Measurements from ENCODE around the gene BSND. TPM values are rescaled to one million over a fixed set of nuclear protein-coding genes. Genes with fewer than 3 reads are reported as not detected.

The BSND gene
- total RNA-seq, 1 donor from 2014 or later: not detected

DNA sequence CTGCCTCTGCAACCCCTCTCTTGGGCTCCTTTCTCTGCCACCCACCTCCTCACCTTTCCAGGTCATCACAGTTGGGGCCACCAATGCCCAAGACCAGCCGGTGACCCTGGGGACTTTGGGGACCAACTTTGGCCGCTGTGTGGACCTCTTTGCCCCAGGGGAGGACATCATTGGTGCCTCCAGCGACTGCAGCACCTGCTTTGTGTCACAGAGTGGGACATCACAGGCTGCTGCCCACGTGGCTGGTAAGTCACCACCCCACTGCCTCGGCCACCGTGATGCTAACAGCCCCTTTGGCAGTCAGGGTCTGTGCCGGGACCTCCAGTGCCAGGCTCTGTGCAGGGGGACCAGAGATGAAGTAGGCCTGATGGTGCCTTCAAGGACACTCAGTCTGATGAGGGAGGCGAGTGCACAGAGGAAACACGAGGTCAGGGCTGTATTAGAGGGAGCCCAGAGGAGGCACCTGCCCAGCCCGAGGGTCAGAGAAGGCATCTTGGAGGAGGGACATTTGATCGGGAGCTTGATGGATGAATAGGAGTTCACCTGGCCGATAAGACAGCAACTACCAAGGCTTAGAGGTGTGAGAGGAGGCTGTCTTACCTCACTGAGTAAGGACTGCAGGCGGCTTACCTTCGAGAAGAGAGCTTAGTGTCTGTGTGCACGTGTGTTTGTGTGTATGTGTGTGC is 58.7 kb downstream of the BSND start:
- DNase-seq (ENCODE audit: low spot score): peak; percentile 50
- Mint-ChIP-seq H3K4me1 (ENCODE audit: low read depth) (peaks cover 2% of the 10 kb centered on the region), H3K27me3 (ENCODE audit: low read depth) (no peaks in the 10 kb centered on the region), H3K4me3 (ENCODE audit: unreplicated experiment) (no peak overlapping the region), H3K9me3 (ENCODE audit: low read depth) (no peaks in the 10 kb centered on the region), H3K27ac (ENCODE audit: unreplicated experiment) (no peak overlapping the region), H3K36me3 (ENCODE audit: low read depth) (no peaks in the 10 kb centered on the region)
- TF ChIP-seq, protein P1, sequence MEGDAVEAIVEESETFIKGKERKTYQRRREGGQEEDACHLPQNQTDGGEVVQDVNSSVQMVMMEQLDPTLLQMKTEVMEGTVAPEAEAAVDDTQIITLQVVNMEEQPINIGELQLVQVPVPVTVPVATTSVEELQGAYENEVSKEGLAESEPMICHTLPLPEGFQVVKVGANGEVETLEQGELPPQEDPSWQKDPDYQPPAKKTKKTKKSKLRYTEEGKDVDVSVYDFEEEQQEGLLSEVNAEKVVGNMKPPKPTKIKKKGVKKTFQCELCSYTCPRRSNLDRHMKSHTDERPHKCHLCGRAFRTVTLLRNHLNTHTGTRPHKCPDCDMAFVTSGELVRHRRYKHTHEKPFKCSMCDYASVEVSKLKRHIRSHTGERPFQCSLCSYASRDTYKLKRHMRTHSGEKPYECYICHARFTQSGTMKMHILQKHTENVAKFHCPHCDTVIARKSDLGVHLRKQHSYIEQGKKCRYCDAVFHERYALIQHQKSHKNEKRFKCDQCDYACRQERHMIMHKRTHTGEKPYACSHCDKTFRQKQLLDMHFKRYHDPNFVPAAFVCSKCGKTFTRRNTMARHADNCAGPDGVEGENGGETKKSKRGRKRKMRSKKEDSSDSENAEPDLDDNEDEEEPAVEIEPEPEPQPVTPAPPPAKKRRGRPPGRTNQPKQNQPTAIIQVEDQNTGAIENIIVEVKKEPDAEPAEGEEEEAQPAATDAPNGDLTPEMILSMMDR (IDR thresholded peaks at IDR 0.05): no peak

DNA sequence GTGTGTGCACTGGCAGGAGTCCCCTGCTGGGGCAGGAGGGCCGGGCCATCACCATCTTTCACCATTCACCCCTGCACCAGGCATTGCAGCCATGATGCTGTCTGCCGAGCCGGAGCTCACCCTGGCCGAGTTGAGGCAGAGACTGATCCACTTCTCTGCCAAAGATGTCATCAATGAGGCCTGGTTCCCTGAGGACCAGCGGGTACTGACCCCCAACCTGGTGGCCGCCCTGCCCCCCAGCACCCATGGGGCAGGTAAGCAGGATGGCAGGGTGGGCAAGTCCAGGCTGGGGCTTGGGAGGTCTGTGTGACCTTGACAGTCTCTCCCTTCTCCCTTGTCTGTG is 59.2 kb downstream of the BSND start:
- Mint-ChIP-seq H3K27ac (ENCODE audit: unreplicated experiment) (no peak overlapping the region), H3K27me3 (ENCODE audit: low read depth) (no peaks in the 10 kb centered on the region), H3K4me1 (ENCODE audit: low read depth) (peaks cover 2% of the 10 kb centered on the region), H3K9me3 (ENCODE audit: low read depth) (no peaks in the 10 kb centered on the region), H3K36me3 (ENCODE audit: low read depth) (no peaks in the 10 kb centered on the region), H3K4me3 (ENCODE audit: unreplicated experiment) (no peak overlapping the region)
- TF ChIP-seq, protein P1 (IDR thresholded peaks at IDR 0.05): no peak
- DNase-seq (ENCODE audit: low spot score): peak; percentile 59

DNA sequence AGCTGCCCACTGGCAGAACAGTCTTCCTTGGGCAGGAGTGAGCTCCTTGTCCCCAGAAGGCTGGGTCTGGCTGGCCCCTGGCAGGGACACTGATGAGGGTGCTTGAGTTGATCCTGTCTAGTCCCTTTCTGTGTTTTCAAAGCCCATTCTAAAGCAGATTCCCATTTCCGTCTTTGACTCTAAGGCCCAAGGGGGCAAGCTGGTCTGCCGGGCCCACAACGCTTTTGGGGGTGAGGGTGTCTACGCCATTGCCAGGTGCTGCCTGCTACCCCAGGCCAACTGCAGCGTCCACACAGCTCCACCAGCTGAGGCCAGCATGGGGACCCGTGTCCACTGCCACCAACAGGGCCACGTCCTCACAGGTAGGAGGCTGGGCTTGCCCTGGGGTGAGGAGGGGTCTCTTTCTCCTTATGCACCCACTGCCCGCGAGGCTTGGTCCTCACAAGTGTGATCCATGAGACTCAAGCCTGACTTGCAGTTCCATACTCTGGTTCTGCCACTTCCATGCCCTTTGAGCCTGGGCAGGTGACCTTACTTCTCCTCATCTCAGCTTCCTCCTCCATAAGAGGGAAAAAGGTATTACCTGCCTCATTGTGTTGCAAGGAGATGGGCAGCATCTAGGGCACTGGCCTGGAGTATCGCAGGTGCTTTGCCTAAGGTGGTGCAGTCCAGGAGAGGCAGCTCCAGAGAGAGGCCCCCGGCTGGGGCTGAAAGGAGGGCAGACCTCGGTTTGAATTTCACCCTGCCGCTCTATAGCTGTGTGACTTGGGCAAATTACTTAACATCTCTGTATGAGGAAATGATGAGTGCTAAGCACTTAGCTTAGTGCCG is 60.8 kb downstream of the BSND start:
- Mint-ChIP-seq H3K4me1 (ENCODE audit: low read depth) (peaks cover 6% of the 10 kb centered on the region), H3K9me3 (ENCODE audit: low read depth) (no peaks in the 10 kb centered on the region), H3K27ac (ENCODE audit: unreplicated experiment) (no peak overlapping the region), H3K27me3 (ENCODE audit: low read depth) (no peaks in the 10 kb centered on the region), H3K4me3 (ENCODE audit: unreplicated experiment) (no peak overlapping the region), H3K36me3 (ENCODE audit: low read depth) (no peaks in the 10 kb centered on the region)
- TF ChIP-seq, protein P1 (IDR thresholded peaks at IDR 0.05): no peak
- DNase-seq (ENCODE audit: low spot score): peak; percentile 86

DNA sequence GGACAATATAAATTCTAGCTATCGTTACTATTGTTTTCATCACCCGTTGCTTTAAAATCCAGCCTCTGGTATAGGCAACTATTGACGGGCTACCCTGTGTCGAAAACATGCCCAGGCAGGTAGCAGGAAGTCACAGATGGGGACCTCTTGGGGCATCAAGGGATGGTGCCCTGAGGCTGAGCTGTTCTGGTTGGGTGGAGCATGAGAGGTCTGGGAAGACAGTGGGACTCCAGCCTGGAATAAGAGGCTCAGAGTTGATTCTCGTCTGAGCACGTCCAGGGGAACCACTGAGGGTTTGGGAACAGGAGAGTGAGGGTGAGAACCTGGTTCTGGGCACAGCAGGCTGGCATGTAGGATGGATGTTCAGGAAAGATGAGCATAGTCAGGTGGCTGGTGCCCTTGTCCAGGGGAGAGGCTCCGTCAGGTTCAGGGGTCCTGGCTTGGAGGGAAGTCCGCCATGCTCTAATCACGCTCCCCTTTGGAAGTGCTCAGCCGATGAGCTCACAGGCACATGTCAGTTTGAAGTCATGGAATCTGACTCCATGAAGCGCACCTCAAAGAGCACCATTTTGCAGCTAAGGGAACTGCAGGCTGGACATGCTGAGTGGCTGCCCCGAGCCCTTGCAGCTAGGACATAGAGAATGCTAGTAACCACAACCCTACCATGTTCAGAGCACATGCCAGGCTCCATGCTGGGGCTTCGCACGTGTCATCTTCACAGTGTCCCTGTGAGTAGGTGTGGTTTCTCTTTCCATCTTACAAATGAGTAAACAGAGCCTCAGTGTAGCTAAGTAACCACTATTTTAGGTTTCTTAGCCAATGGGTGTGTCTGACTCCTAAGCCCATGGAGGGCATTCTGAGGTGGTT is 61.6 kb downstream of the BSND start:
- H3K9me3 Mint-ChIP-seq (ENCODE audit: low read depth): no peaks in the 10 kb centered on the region
- H3K27ac Mint-ChIP-seq (ENCODE audit: unreplicated experiment): no peak overlapping the region
- no peaks in the 10 kb centered on the region for H3K36me3 Mint-ChIP-seq (ENCODE audit: low read depth)
- H3K27me3 Mint-ChIP-seq (ENCODE audit: low read depth): no peaks in the 10 kb centered on the region
- TF ChIP-seq, protein P1 (IDR thresholded peaks at IDR 0.05): no peak
- H3K4me3 Mint-ChIP-seq (ENCODE audit: unreplicated experiment): no peak overlapping the region
- peak; percentile 48 for DNase-seq (ENCODE audit: low spot score)
- H3K4me1 Mint-ChIP-seq (ENCODE audit: low read depth): peaks cover 14% of the 10 kb centered on the region

Measured in chondrocyte (in vitro differentiated cells).